GM18870 (cell line): Measurements from ENCODE around the gene GCA.

Source experiments
- ATAC-seq: cut with Tn5 transposase; IDR thresholded peaks from one replicate; pipeline ENCODE4 v1.9.1; 2021; ENCODE audit warnings: moderate library complexity; ENCODE audit not compliant: unreplicated experiment

The GCA gene

GRCh38 chr2:162327806-162328205 lies 16.1 kb upstream of the GCA start:
- no peak for ATAC-seq

GRCh38 chr2:162328424-162329157 lies 15.3 kb upstream of the GCA start:
- ATAC-seq = peak; percentile 83

GRCh38 chr2:162330881-162331280 lies 13.1 kb upstream of the GCA start:
- no peak for ATAC-seq

- ATAC-seq = peak; percentile 73
These were observed 10.0 kb upstream of the GCA start for GRCh38 chr2:162333968-162334367.

GRCh38 chr2:162337868-162338267 lies 6.1 kb upstream of the GCA start:
- no peak for ATAC-seq

GRCh38 chr2:162340822-162341221 lies 3.1 kb upstream of the GCA start:
- no peak for ATAC-seq

- ATAC-seq = no peak
These were observed 1.6 kb upstream of the GCA start for GRCh38 chr2:162342321-162342720.

GRCh38 chr2:162342841-162343240 lies 1.1 kb upstream of the GCA start:
- no peak for ATAC-seq

GRCh38 chr2:162343492-162343823 lies 474 bp upstream of the GCA start:
- ATAC-seq = no peak

GRCh38 chr2:162344617-162344950 lies 652 bp downstream of the GCA start:
- no peak for ATAC-seq

GRCh38 chr2:162365392-162365791 lies 21.5 kb downstream of the GCA start:
- no peak for ATAC-seq

GRCh38 chr2:162368494-162368893 lies 24.6 kb downstream of the GCA start:
- no peak for ATAC-seq

GRCh38 chr2:162369551-162369950 lies 25.6 kb downstream of the GCA start:
- ATAC-seq = no peak

- no peak for ATAC-seq
These were observed 27.0 kb downstream of the GCA start for GRCh38 chr2:162370931-162371330.

- ATAC-seq = no peak
These were observed 28.9 kb downstream of the GCA start for GRCh38 chr2:162372818-162373217.

GRCh38 chr2:162379719-162380580 lies 36.0 kb downstream of the GCA start:
- no peak for ATAC-seq

- ATAC-seq = no peak
These were observed 37.9 kb downstream of the GCA start for GRCh38 chr2:162381851-162382250.

GRCh38 chr2:162382278-162382677 lies 38.3 kb downstream of the GCA start:
- ATAC-seq = no peak

- no peak for ATAC-seq
These were observed 41.6 kb downstream of the GCA start for GRCh38 chr2:162385536-162385935.

GRCh38 chr2:162390801-162391200 lies 46.9 kb downstream of the GCA start:
- no peak for ATAC-seq

- ATAC-seq = no peak
These were observed 56.4 kb downstream of the GCA start for GRCh38 chr2:162400336-162400735.

- no peak for ATAC-seq
These were observed 57.9 kb downstream of the GCA start for GRCh38 chr2:162401871-162402270.

- no peak for ATAC-seq
These were observed 60.0 kb downstream of the GCA start for GRCh38 chr2:162403884-162404283.
